Measurements from ENCODE around the gene CHPT1.

DNA sequence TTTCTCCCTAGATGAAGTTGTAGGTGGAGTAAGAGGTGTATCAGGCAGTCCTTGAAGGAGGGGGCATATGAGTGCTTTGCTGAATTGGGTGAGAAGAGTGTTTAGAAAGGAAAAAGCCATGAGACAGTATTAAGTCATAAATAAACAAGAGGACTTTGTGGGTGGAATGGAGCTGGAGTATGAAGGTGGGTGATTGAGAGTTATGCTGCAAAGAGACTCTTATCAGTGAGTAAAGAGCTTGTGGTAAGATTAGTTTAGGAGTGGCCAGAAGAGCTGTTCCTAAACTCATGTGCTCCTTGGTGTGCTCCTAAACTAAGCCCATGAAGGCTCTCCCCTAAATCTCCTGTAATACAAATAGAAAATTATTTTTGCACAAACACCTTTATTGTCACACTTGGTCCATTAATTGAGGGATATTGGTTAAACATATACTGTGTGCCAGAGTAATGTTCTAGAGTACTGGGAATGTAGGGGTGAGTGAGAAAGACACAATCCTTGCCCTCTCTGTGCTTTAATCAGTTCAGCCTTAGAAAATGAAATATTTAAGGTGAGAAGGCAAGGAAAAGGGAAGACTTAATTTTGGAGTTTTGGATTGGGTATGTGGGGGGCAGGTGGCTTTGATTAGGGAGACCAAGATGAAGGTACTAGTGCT is 9.8 kb downstream of the CHPT1 start:
- TF ChIP-seq POLR2AphosphoS5 (IDR thresholded peaks at IDR 0.05) (no peak), EZH2 (IDR thresholded peaks at IDR 0.05; ENCODE audit: borderline replicate concordance, insufficient read depth, low read length, poor library complexity, severe bottlenecking) (no peak), MXI1 (conservative IDR thresholded peaks at IDR 0.05; ENCODE audit: poor library complexity, severe bottlenecking) (no peak), TAF1 (IDR thresholded peaks at IDR 0.05; ENCODE audit: low read depth) (no peak), EP300 (conservative IDR thresholded peaks at IDR 0.05; ENCODE audit: poor library complexity, severe bottlenecking) (no peak), RAD21 (conservative IDR thresholded peaks at IDR 0.05) (no peak), SMC3 (conservative IDR thresholded peaks at IDR 0.05; ENCODE audit: poor library complexity) (no peak)
- TF ChIP-seq, protein P1, sequence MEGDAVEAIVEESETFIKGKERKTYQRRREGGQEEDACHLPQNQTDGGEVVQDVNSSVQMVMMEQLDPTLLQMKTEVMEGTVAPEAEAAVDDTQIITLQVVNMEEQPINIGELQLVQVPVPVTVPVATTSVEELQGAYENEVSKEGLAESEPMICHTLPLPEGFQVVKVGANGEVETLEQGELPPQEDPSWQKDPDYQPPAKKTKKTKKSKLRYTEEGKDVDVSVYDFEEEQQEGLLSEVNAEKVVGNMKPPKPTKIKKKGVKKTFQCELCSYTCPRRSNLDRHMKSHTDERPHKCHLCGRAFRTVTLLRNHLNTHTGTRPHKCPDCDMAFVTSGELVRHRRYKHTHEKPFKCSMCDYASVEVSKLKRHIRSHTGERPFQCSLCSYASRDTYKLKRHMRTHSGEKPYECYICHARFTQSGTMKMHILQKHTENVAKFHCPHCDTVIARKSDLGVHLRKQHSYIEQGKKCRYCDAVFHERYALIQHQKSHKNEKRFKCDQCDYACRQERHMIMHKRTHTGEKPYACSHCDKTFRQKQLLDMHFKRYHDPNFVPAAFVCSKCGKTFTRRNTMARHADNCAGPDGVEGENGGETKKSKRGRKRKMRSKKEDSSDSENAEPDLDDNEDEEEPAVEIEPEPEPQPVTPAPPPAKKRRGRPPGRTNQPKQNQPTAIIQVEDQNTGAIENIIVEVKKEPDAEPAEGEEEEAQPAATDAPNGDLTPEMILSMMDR (IDR thresholded peaks at IDR 0.05; ENCODE audit: poor library complexity, severe bottlenecking), result no peak
- TF ChIP-seq, protein P2, sequence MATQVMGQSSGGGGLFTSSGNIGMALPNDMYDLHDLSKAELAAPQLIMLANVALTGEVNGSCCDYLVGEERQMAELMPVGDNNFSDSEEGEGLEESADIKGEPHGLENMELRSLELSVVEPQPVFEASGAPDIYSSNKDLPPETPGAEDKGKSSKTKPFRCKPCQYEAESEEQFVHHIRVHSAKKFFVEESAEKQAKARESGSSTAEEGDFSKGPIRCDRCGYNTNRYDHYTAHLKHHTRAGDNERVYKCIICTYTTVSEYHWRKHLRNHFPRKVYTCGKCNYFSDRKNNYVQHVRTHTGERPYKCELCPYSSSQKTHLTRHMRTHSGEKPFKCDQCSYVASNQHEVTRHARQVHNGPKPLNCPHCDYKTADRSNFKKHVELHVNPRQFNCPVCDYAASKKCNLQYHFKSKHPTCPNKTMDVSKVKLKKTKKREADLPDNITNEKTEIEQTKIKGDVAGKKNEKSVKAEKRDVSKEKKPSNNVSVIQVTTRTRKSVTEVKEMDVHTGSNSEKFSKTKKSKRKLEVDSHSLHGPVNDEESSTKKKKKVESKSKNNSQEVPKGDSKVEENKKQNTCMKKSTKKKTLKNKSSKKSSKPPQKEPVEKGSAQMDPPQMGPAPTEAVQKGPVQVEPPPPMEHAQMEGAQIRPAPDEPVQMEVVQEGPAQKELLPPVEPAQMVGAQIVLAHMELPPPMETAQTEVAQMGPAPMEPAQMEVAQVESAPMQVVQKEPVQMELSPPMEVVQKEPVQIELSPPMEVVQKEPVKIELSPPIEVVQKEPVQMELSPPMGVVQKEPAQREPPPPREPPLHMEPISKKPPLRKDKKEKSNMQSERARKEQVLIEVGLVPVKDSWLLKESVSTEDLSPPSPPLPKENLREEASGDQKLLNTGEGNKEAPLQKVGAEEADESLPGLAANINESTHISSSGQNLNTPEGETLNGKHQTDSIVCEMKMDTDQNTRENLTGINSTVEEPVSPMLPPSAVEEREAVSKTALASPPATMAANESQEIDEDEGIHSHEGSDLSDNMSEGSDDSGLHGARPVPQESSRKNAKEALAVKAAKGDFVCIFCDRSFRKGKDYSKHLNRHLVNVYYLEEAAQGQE (IDR thresholded peaks at IDR 0.05; ENCODE audit: borderline replicate concordance), result no peak
